H9 (cell line): ENCODE data around the gene GATA5. TPM values are rescaled to one million over a fixed set of nuclear protein-coding genes. Genes with fewer than 3 reads are reported as not detected.

Source experiments
- DNase-seq: peaks from one replicate; pipeline ENCODE4 v3.0.0-alpha.2; 2017
- H2AFZ ChIP-seq: one replicate; pipeline ENCODE4 v1.6.1; 2013; ENCODE audit warnings: mild to moderate bottlenecking, low read length, control low read depth, moderate library complexity
- H2AK5ac ChIP-seq: 2 replicates; pipeline ENCODE4 v1.6.1; 2013; ENCODE audit warnings: low read length, control low read depth, mixed read lengths; ENCODE audit not compliant: insufficient read length
- H2BK120ac ChIP-seq: one replicate; pipeline ENCODE4 v1.6.1; 2013; ENCODE audit warnings: low read depth, mild to moderate bottlenecking, low read length, control low read depth, inconsistent platforms; ENCODE audit not compliant: poor library complexity, severe bottlenecking
- H2BK12ac ChIP-seq: 2 replicates; pipeline ENCODE4 v1.6.1; 2013; ENCODE audit warnings: low read length, control low read depth, mixed read lengths, low read depth; ENCODE audit not compliant: insufficient read length
- H2BK15ac ChIP-seq: 2 replicates; pipeline ENCODE4 v1.6.1; 2013; ENCODE audit warnings: low read depth, low read length, control low read depth
- H2BK20ac ChIP-seq: one replicate; pipeline ENCODE4 v1.6.1; 2013; ENCODE audit warnings: low read depth, mild to moderate bottlenecking, low read length, control low read depth, inconsistent platforms; ENCODE audit not compliant: poor library complexity, severe bottlenecking
- H2BK5ac ChIP-seq: 2 replicates; pipeline ENCODE4 v1.6.1; 2013; ENCODE audit warnings: low read length, control low read depth, mixed read lengths; ENCODE audit not compliant: insufficient read length
- H3K14ac ChIP-seq: 2 replicates; pipeline ENCODE4 v1.6.1; 2013; ENCODE audit warnings: low read length, control low read depth; ENCODE audit not compliant: insufficient read depth
- H3K18ac ChIP-seq: 2 replicates; pipeline ENCODE4 v1.6.1; 2013; ENCODE audit warnings: low read depth, mild to moderate bottlenecking, mixed read lengths, low read length, control low read depth; ENCODE audit not compliant: insufficient read length
- H3K23ac ChIP-seq: 2 replicates; pipeline ENCODE4 v1.6.1; 2013; ENCODE audit warnings: low read length, control low read depth, mixed read lengths, low read depth; ENCODE audit not compliant: insufficient read length
- H3K23me2 ChIP-seq: 2 replicates; pipeline ENCODE4 v1.6.1; 2013; ENCODE audit warnings: low read depth, mild to moderate bottlenecking, mixed read lengths, low read length, control low read depth; ENCODE audit not compliant: insufficient read length, poor library complexity, severe bottlenecking
- H3K27ac ChIP-seq: 2 replicates; pipeline ENCODE4 v1.5.1; 2013; ENCODE audit warnings: low read length, control low read depth, mixed read lengths, low read depth; ENCODE audit not compliant: insufficient read length
- H3K27me3 ChIP-seq: 2 replicates; pipeline ENCODE4 v1.6.1; 2013; ENCODE audit warnings: low read length, control low read depth, inconsistent platforms; ENCODE audit not compliant: insufficient read depth
- H3K4ac ChIP-seq: 2 replicates; pipeline ENCODE4 v1.6.1; 2013; ENCODE audit warnings: low read depth, mild to moderate bottlenecking, control low read depth, inconsistent platforms, low read length, moderate library complexity
- H3K4me1 ChIP-seq: 2 replicates; pipeline ENCODE4 v1.6.1; 2013; ENCODE audit warnings: low read length, control low read depth, inconsistent platforms; ENCODE audit not compliant: insufficient read depth
- H3K4me2 ChIP-seq: 2 replicates; pipeline ENCODE4 v1.6.1; 2013; ENCODE audit warnings: low read length, control low read depth, mixed read lengths; ENCODE audit not compliant: insufficient read length, insufficient read depth
- H3K56ac ChIP-seq: 2 replicates; pipeline ENCODE4 v1.6.1; 2013; ENCODE audit warnings: low read depth, mild to moderate bottlenecking, mixed read lengths, low read length, control low read depth; ENCODE audit not compliant: insufficient read length
- H3K79me1 ChIP-seq: 2 replicates; pipeline ENCODE4 v1.6.1; 2013; ENCODE audit warnings: low read depth, mild to moderate bottlenecking, moderate library complexity, low read length, control low read depth, inconsistent platforms; ENCODE audit not compliant: insufficient read depth, poor library complexity, severe bottlenecking
- H3K79me2 ChIP-seq: 2 replicates; pipeline ENCODE4 v1.6.1; 2013; ENCODE audit warnings: low read length, control low read depth, inconsistent platforms; ENCODE audit not compliant: insufficient read depth
- H3K9ac ChIP-seq: 2 replicates; pipeline ENCODE4 v1.6.1; 2013; ENCODE audit warnings: low read length, control low read depth, mixed read lengths; ENCODE audit not compliant: insufficient read length; ENCODE audit errors: extremely low read depth
- H3K9me3 ChIP-seq: one replicate; pipeline ENCODE4 v1.6.1; 2013; ENCODE audit warnings: low read depth, low read length, inconsistent platforms; ENCODE audit not compliant: control insufficient read depth
- H3T11ph ChIP-seq: one replicate; pipeline ENCODE4 v1.6.1; 2013; ENCODE audit warnings: mild to moderate bottlenecking, low read length, control low read depth, inconsistent platforms
- H4K20me1 ChIP-seq: one replicate; pipeline ENCODE4 v1.6.1; 2013; ENCODE audit not compliant: control insufficient read depth, insufficient read length, insufficient read depth
- H4K5ac ChIP-seq: 2 replicates; pipeline ENCODE4 v1.6.1; 2013; ENCODE audit warnings: low read depth, mild to moderate bottlenecking, mixed read lengths, low read length, control low read depth; ENCODE audit not compliant: insufficient read length
- H4K8ac ChIP-seq: replicated peaks from 2 replicates; pipeline ENCODE4 v1.6.1; 2013; ENCODE audit warnings: low read length, control low read depth, mixed read lengths, low read depth; ENCODE audit not compliant: insufficient read length
- H4K91ac ChIP-seq: 2 replicates; pipeline ENCODE4 v1.6.1; 2013; ENCODE audit warnings: low read depth, mild to moderate bottlenecking, moderate library complexity, mixed read lengths, low read length, control low read depth; ENCODE audit not compliant: insufficient read length
- H3K27ac Mint-ChIP-seq, 3 experiments: 2 replicates in 2 of 3; 3 replicates in 1 of 3; pipeline ENCODE4 v1.8.0; 2020 to 2021; ENCODE audit warnings: mixed read lengths in 3 of 3, mild to moderate bottlenecking in 1 of 3, moderate library complexity in 1 of 3
- H3K27me3 Mint-ChIP-seq: 2 replicates; pipeline ENCODE4 v1.8.0; 2021; ENCODE audit warnings: low read depth, mild to moderate bottlenecking, moderate library complexity, mixed read lengths
- H3K36me3 Mint-ChIP-seq, 3 experiments: 2 replicates in 2 of 3; 3 replicates in 1 of 3; pipeline ENCODE4 v1.8.0; 2020 to 2021; ENCODE audit warnings: low read depth in 3 of 3, mixed read lengths in 3 of 3; ENCODE audit not compliant: insufficient read depth in 1 of 3
- H3K4me1 Mint-ChIP-seq, 2 experiments: 2 replicates each; pipeline ENCODE4 v1.8.0; 2020; ENCODE audit warnings: mixed read lengths in 2 of 2
- H3K4me3 Mint-ChIP-seq, 2 experiments: 2 replicates in 1 of 2; 3 replicates in 1 of 2; pipeline ENCODE4 v1.8.0; 2020 to 2021; ENCODE audit warnings: mild to moderate bottlenecking in 2 of 2, mixed read lengths in 2 of 2, moderate library complexity in 1 of 2
- H3K9me3 Mint-ChIP-seq, 2 experiments: 2 replicates in 1 of 2; 3 replicates in 1 of 2; pipeline ENCODE4 v1.8.0; 2020; ENCODE audit warnings: mild to moderate bottlenecking in 2 of 2, mixed read lengths in 2 of 2, moderate library complexity in 1 of 2
- CTCF ChIP-seq: fragments of 200-600 bp; sonication (generic); conservative IDR thresholded peaks from 3 replicates; pipeline ENCODE4 v1.8.0; 2021; ENCODE audit warnings: antibody characterized with exemption, mild to moderate bottlenecking
- whole genome bisulfite sequencing: extraction: QIAGEN DNeasy Blood & Tissue Kit; methylation state at CpG from one replicate; pipeline ENCODE4 v1.1.7; 2013; ENCODE audit warnings: missing lambda C conversion rate, low lambda C conversion rate, mixed read lengths; ENCODE audit not compliant: insufficient read length; ENCODE audit errors: extremely low coverage; 5-methylcytosine and 5-hydroxymethylcytosine counted together
- total RNA-seq: library from RNA; stranded (reverse); gene quantifications from 2 replicates; pipeline ENCODE4 v1.2.1, GENCODE V29; 2021

Gene GATA5
- total RNA-seq, 1 experiment from 2014 or later = 0.24 TPM

GRCh38 chr20:62472138-62472940, 3.5 kb downstream of the GATA5 start:
- no CpG with 5 or more reads among the region's 23 CpGs for WGBS
- no peak overlapping the region for H2BK20ac ChIP-seq
- peaks cover 22% of the 10 kb centered on the region for H3K27me3 ChIP-seq
- no peaks in the 10 kb centered on the region for H3K9me3 ChIP-seq
- TF ChIP-seq CTCF = no peak
- no peak overlapping the region for H3K9ac ChIP-seq
- H4K91ac ChIP-seq = no peak overlapping the region
- H3K56ac ChIP-seq = no peak overlapping the region
- no peak overlapping the region for H2BK12ac ChIP-seq
- no peaks in the 10 kb centered on the region for H3K79me2 ChIP-seq
- H3K27ac ChIP-seq = no peak overlapping the region
- DNase-seq = no peak
- no peaks in the 10 kb centered on the region for H3K9me3 Mint-ChIP-seq
- H4K8ac ChIP-seq = no peak overlapping the region
- H3K79me1 ChIP-seq = no peaks in the 10 kb centered on the region
- H3K4me2 ChIP-seq = no peak overlapping the region
- H3K23me2 ChIP-seq = peaks cover 11% of the 10 kb centered on the region
- no peak overlapping the region for H3K23ac ChIP-seq
- H3K27ac Mint-ChIP-seq = no peak overlapping the region; a peak in 1 of 7 replicates
- H2BK15ac ChIP-seq = no peak overlapping the region
- no peak overlapping the region for H4K5ac ChIP-seq
- no peaks in the 10 kb centered on the region for H3K4me1 ChIP-seq
- H3K36me3 Mint-ChIP-seq = no peaks in the 10 kb centered on the region; a peak in 1 of 7 replicates
- no peak overlapping the region for H3T11ph ChIP-seq
- no peak overlapping the region for H2BK120ac ChIP-seq
- H3K14ac ChIP-seq = no peak overlapping the region
- H3K4me1 Mint-ChIP-seq = peaks cover 6 to 25% of the 10 kb centered on the region in 2 experiments; a peak in 3 of 4 replicates
- H2AK5ac ChIP-seq = no peak overlapping the region
- no peaks in the 10 kb centered on the region for H4K20me1 ChIP-seq
- H2BK5ac ChIP-seq = no peak overlapping the region
- no peak overlapping the region for H2AFZ ChIP-seq
- H3K18ac ChIP-seq = no peak overlapping the region
- no peak overlapping the region for H3K4ac ChIP-seq
- H3K4me3 Mint-ChIP-seq = no peak overlapping the region
- peaks cover 66% of the 10 kb centered on the region for H3K27me3 Mint-ChIP-seq
